Measurements from ENCODE around the gene FKBP6. TPM values are rescaled to one million over a fixed set of nuclear protein-coding genes. Genes with fewer than 3 reads are reported as not detected.
"Not testable (repeated sequence)": the region's sequence is repeated elsewhere in the genome, so short reads cannot be mapped to it uniquely, and the experiment has no call there.

FKBP6 gene
- total and polyA plus RNA-seq, 2 donors (not counting 1 experiment from before 2014, with no cell fraction given), result not detected

DNA sequence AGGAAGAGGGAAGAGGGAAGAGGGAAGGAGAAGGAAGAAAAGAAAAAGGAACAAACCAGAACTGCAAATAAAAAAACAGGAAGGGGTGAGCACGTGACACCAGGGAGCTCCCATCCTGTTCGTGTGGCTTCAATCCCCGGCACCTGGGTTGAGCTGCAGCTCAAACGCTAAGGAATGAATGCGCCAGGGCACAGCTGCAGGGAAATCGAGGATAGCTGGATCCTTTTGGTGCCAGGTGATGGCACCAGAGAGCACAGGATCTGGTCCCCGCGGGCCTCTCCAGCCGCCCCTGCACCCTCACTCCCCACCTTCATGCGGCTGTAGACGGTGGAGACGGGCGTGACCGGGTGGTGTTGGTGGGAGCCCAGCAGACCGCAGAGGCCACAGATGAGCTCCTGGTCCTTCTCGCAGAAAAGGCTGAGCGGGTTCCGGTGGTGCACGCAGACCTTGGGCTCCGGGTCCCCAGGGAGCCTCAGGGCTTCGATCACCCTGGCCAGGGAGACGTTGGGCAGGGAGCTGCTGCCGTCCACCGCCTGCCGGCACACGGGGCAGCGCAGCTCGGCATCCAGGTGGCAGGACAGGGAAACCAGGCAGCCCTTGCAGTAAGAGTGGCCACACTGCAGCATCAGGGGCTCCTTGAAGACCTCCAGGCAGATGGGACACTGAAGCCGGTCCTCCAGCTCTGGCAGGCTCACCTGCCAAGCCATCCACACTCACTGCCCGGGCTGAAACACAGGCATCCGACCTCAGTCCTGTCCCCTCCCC is 3.7 kb upstream of the FKBP6 start:
- H3K36me3 ChIP-seq (ENCODE audit: control insufficient read depth, insufficient read depth, low read length); H3K79me2 ChIP-seq (ENCODE audit: control insufficient read depth, insufficient read depth, low read length); H4K20me1 ChIP-seq (ENCODE audit: control insufficient read depth, extremely low read depth, insufficient read depth, low read length); H3K27me3 ChIP-seq (ENCODE audit: control insufficient read depth, insufficient read depth, low read length); H3K9ac ChIP-seq (ENCODE audit: insufficient read depth, low read length); H3K27ac ChIP-seq (ENCODE audit: insufficient read depth, low read length); H3K4me1 ChIP-seq (ENCODE audit: control insufficient read depth, extremely low read depth, insufficient read depth, low read length); H3K4me3 ChIP-seq (replicated peaks in 1 of 4; ENCODE audit: control extremely low read depth in 1 of 4, insufficient read depth in 1 of 4, low read depth in 3 of 4, low read length in 4 of 4); H2AFZ ChIP-seq (ENCODE audit: low read length); H3K9me3 ChIP-seq (ENCODE audit: control insufficient read depth, insufficient read depth, low read depth, low read length): not testable (repeated sequence)
- TF ChIP-seq, protein P1, sequence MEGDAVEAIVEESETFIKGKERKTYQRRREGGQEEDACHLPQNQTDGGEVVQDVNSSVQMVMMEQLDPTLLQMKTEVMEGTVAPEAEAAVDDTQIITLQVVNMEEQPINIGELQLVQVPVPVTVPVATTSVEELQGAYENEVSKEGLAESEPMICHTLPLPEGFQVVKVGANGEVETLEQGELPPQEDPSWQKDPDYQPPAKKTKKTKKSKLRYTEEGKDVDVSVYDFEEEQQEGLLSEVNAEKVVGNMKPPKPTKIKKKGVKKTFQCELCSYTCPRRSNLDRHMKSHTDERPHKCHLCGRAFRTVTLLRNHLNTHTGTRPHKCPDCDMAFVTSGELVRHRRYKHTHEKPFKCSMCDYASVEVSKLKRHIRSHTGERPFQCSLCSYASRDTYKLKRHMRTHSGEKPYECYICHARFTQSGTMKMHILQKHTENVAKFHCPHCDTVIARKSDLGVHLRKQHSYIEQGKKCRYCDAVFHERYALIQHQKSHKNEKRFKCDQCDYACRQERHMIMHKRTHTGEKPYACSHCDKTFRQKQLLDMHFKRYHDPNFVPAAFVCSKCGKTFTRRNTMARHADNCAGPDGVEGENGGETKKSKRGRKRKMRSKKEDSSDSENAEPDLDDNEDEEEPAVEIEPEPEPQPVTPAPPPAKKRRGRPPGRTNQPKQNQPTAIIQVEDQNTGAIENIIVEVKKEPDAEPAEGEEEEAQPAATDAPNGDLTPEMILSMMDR (conservative IDR thresholded peaks at IDR 0.05 in 1 of 2, IDR thresholded peaks at IDR 0.05 in 1 of 2; ENCODE audit: low read depth in 1 of 2, low read length in 2 of 2), result peak; percentile 25 to 65
- peak; percentile 46 to 48 for DNase-seq (ENCODE audit: low read depth in 2 of 2)
- H3K4me2 ChIP-seq (ENCODE audit: extremely low read depth, insufficient read depth, low read length), result peak overlapping the region; percentile 32

DNA sequence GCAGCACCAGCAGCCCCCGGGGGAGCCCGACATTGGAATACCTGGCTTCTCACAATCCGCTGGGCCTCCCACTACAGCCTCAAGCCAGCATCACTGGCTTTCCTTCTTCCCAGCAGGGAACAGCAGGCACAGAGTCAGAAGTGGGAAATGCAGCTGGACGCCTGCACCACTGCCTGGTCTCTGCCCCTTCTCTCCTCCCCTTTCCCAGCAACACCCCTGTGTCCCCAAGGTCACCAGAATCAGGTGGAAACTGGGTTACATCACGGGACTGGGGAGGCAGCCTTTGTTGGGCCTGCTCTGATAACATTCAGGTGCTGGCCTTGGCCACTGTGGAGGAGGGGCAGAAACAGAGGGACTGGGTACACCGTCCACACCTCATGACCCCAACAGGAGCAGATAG is 2.5 kb upstream of the FKBP6 start:
- not testable (repeated sequence) for H4K20me1 ChIP-seq (ENCODE audit: control insufficient read depth, extremely low read depth, insufficient read depth, low read length); H3K4me1 ChIP-seq (ENCODE audit: control insufficient read depth, extremely low read depth, insufficient read depth, low read length); H3K9me3 ChIP-seq (ENCODE audit: control insufficient read depth, insufficient read depth, low read depth, low read length); H3K9ac ChIP-seq (ENCODE audit: insufficient read depth, low read length); H3K27ac ChIP-seq (ENCODE audit: insufficient read depth, low read length); H3K79me2 ChIP-seq (ENCODE audit: control insufficient read depth, insufficient read depth, low read length); H3K4me2 ChIP-seq (ENCODE audit: extremely low read depth, insufficient read depth, low read length); H2AFZ ChIP-seq (ENCODE audit: low read length); H3K4me3 ChIP-seq (replicated peaks in 1 of 4; ENCODE audit: control extremely low read depth in 1 of 4, insufficient read depth in 1 of 4, low read depth in 3 of 4, low read length in 4 of 4); H3K27me3 ChIP-seq (ENCODE audit: control insufficient read depth, insufficient read depth, low read length); DNase-seq (ENCODE audit: low read depth in 2 of 2); H3K36me3 ChIP-seq (ENCODE audit: control insufficient read depth, insufficient read depth, low read length)

DNA sequence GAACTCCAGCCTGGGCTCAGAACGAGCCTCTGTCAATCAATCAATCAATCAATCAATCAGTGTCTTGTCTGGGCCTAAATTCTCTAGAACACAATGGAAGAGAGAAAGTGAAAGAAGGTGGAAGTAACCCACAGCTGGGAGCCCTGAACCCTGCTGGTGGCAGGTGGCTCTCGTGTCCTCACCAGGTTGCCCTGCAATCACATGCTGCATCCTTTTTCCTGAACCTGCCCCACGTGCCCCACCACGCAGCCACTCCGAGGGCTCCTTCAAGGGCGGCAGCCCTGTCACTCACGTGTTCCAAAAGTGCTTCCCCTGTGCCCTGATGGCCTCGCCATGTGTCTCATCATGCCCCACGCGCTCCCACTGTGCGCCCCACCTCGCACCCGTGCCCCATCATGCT is 512 bp upstream of the FKBP6 start:
- H3K9me3 ChIP-seq (ENCODE audit: control insufficient read depth, insufficient read depth, low read depth, low read length); H3K79me2 ChIP-seq (ENCODE audit: control insufficient read depth, insufficient read depth, low read length); H3K4me3 ChIP-seq (replicated peaks in 1 of 4; ENCODE audit: control extremely low read depth in 1 of 4, insufficient read depth in 1 of 4, low read depth in 3 of 4, low read length in 4 of 4); H3K9ac ChIP-seq (ENCODE audit: insufficient read depth, low read length); H3K27ac ChIP-seq (ENCODE audit: insufficient read depth, low read length); H3K4me1 ChIP-seq (ENCODE audit: control insufficient read depth, extremely low read depth, insufficient read depth, low read length); H4K20me1 ChIP-seq (ENCODE audit: control insufficient read depth, extremely low read depth, insufficient read depth, low read length); H2AFZ ChIP-seq (ENCODE audit: low read length); H3K36me3 ChIP-seq (ENCODE audit: control insufficient read depth, insufficient read depth, low read length); H3K4me2 ChIP-seq (ENCODE audit: extremely low read depth, insufficient read depth, low read length); DNase-seq (ENCODE audit: low read depth in 2 of 2): not testable (repeated sequence)
- peaks cover 17% of the 10 kb centered on the region for H3K27me3 ChIP-seq (ENCODE audit: control insufficient read depth, insufficient read depth, low read length)

DNA sequence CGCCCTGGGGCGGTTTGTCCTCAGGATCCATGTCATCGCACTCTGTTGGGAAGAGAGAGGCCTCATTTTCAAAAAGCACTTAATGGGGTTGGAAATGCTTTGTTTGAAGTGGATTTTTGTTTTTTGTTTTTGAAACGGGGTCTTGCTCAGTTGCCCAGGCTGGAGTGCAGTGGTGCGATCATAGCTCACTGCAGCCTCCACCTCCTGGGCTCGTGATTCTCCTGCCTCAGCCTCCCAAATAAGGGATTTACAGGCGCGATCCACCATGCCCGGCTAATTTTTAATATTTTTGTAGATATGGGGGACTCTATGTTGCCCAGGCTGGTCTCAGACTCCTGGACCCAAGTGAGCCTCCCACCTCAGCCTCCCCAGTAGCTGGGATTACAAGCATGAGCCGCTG is 735 bp downstream of the FKBP6 start:
- no peaks in the 10 kb centered on the region for H4K20me1 ChIP-seq (ENCODE audit: control insufficient read depth, extremely low read depth, insufficient read depth, low read length)
- no peak for TF ChIP-seq EZH2 (IDR thresholded peaks at IDR 0.05; ENCODE audit: low read length, missing control alignments)
- TF ChIP-seq, protein P1 (conservative IDR thresholded peaks at IDR 0.05 in 1 of 2, IDR thresholded peaks at IDR 0.05 in 1 of 2; ENCODE audit: low read depth in 1 of 2, low read length in 2 of 2), result no peak
- H3K4me2 ChIP-seq (ENCODE audit: extremely low read depth, insufficient read depth, low read length), result no peak overlapping the region
- no peak overlapping the region for H2AFZ ChIP-seq (ENCODE audit: low read length)
- H3K79me2 ChIP-seq (ENCODE audit: control insufficient read depth, insufficient read depth, low read length), result no peaks in the 10 kb centered on the region
- no peak overlapping the region for H3K27ac ChIP-seq (ENCODE audit: insufficient read depth, low read length)
- no peaks in the 10 kb centered on the region for H3K36me3 ChIP-seq (ENCODE audit: control insufficient read depth, insufficient read depth, low read length)
- H3K9me3 ChIP-seq (ENCODE audit: control insufficient read depth, insufficient read depth, low read depth, low read length), result no peaks in the 10 kb centered on the region
- H3K9ac ChIP-seq (ENCODE audit: insufficient read depth, low read length), result no peak overlapping the region
- H3K27me3 ChIP-seq (ENCODE audit: control insufficient read depth, insufficient read depth, low read length), result peaks cover 13% of the 10 kb centered on the region
- no peak overlapping the region for H3K4me3 ChIP-seq (replicated peaks in 1 of 4; ENCODE audit: control extremely low read depth in 1 of 4, insufficient read depth in 1 of 4, low read depth in 3 of 4, low read length in 4 of 4)
- DNase-seq (ENCODE audit: low read depth in 2 of 2), result no peak
- no peaks in the 10 kb centered on the region for H3K4me1 ChIP-seq (ENCODE audit: control insufficient read depth, extremely low read depth, insufficient read depth, low read length)
